Stimulated activated CD8-positive, alpha-beta memory T cell treated with anti-CD3 and anti-CD28 coated beads, Interleukin-7, amount 100 ng/mL, for 48 hours (primary cell): ENCODE data around the gene TEX19.

ENCODE experiments used
- DNase-seq, 2 donors: peaks; one replicate each; pipeline ENCODE4 v3.0.0-alpha.2; 2020; ENCODE audit warnings: low read depth in 1 of 2; ENCODE audit errors: extremely low read depth in 1 of 2

TEX19 gene

DNA sequence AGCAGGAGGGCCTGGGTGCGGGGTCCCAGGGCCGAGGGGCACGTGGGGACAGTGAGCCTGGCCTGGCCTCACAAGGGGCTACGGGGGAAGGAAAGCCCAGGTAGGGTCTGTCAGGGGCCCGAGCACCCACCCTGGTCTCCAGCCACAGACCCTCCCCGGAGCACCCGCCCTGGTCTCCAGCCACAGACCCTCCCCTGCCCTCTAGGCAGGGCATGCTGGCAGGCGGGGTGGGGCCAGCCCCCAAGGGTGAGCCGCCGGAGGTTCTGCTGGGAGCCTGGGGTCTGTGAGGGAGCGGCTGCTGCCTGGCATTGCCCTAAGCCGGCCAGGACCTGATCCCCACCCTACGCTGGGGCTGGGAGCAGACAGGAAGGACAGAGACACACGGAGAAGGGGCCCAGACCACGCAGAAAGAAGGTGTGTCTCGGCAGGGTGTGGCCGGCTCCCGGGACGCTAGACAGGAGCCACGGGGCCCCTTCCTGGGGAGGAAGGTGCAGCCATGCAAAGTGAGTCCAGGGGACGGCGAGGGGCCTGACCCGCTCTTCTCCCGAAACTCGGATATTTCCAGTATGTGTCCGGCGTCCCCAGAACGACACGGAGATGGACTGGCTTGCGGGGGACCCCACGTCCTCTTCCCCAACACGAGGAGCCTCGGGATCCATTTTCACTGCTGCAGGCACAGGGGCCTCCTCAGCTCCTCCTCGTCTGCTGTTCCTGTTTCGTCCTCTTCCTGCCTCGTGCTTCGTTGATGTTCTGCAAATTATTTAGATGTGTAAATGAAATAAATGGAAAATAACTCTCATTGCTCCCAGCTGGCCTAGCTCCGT lies 28.0 kb downstream of the TEX19 start:
- no peak for DNase-seq

DNA sequence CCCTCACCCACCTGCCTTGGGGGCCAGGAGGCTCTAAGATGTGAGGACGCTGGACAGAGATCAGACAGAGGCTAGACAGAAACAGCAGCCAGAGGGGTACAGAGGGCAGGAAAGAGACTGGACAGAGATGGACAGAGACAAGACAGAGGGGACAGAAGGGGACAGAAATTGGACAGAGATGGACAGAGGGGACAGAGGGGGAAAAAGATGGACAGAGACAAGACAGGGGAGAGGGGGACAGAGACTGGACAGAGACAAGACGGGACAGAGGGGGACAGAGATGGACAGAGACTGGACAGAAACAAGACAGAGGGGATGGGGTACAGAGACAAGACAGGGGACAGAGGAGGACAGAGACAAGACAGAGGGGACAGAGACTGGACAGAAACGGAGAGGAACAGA lies 28.7 kb downstream of the TEX19 start:
- DNase-seq, result no peak

DNA sequence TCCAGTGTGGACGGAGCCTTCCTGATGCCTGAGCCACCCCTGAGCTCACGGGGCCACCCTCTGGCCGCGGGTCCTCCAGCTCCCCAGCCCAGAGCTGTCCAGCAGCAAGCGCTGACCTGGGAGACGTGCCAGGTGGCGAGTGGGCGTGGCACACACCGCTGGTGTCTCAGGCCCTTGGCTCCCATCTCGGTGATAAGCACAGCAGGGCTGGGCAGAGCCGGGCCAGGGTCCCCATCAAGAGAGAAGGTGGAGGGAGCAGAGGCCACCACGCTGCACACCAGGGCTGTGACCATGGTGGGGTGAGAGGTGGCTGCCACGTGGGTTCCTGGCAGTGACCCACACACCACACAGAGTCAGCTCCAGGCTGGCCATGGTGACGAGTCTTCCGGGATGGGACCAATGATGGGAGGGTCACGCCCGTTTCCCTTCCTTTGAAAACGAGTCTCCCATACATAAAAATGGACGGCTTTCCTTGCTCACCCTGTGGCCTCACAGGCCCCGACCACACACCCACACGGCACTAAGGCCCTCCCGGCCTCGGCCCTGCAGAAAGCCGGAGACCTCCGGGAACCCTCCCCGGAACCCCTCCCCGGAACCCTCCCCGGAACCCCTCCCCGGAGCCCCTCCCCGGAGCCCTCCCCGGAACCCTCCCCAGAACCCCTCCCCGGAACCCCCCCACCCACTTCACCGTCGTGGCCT lies 29.3 kb downstream of the TEX19 start:
- no peak for DNase-seq

DNA sequence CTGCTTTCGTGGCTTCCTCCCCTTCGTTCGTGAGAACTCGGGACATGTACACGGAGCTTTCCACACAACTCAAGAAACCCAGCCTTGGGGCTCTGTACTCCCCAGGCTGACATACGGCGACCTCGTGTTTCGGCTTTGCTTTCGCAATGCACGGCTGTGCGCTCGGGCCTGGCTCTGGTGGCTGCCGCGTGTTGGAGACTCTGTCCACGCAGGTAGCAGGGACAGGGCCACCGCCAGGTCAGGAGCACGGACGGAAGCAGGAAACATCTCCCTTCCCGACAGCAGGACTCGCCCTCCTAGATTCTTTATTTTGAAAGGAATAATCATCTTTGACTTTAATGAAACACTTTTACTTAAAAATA lies 29.9 kb downstream of the TEX19 start:
- no peak for DNase-seq

DNA sequence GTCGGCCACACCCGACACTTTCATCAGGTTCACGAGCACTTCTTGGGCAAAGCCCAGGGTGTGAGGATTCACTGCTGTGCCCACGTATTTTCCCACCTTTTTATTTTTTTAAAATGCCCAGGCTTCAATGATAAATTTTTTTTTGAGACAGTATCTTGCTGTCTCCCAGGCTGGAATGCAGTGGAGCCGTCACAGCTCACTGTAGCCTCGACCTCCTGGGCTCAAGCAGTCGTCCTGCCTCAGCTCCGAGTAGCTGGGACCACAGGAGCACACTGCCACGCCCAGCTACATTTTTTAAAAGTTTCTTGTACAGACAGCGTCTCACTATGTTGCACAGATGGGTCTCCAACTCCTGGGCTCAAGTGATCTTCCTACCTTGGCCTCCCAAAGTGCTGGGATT lies 30.3 kb downstream of the TEX19 start:
- DNase-seq, result no peak

DNA sequence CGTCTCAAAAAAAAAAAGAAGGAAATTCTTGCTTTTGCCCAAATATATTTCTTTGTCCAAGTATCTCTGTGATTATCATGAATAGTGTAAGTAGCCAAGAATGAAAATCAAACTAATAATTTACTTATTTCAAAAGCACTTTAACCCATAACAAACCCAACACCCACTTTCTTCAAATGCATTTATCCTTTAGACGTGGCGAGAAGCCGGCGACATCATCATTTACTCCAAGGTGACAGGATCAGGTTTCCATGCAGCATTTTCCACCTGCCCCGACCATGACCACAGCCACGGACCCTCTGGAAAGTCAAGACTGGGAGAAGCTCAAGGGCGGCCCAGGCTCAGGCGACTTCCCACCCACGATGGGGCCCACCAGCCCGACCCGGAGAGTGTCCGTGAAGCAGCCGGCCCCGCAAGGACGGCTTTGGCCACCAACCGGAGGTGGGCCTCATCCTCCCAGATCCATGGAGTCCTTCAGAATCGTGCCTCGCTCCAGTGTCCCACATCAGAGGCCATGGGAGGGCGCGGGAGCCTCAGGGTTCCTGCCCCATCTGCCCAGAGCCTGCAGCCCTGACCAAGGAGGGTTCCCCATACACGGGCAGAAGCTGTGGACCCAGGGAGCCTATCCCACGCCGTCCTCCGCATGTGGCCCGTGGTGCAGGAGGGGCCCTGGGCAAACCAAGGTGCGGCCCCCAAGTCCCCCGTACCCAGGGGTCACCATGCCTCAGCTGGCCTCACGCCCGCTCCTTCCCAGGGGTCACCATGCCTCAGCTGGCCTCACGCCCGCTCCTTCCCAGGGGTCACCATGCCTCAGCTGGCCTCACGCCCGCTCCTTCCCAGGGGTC lies 31.2 kb downstream of the TEX19 start:
- no peak for DNase-seq

- DNase-seq, result no peak
Observed at GRCh38 chr17:82390860-82391435, 31.9 kb downstream of the TEX19 start.

DNA sequence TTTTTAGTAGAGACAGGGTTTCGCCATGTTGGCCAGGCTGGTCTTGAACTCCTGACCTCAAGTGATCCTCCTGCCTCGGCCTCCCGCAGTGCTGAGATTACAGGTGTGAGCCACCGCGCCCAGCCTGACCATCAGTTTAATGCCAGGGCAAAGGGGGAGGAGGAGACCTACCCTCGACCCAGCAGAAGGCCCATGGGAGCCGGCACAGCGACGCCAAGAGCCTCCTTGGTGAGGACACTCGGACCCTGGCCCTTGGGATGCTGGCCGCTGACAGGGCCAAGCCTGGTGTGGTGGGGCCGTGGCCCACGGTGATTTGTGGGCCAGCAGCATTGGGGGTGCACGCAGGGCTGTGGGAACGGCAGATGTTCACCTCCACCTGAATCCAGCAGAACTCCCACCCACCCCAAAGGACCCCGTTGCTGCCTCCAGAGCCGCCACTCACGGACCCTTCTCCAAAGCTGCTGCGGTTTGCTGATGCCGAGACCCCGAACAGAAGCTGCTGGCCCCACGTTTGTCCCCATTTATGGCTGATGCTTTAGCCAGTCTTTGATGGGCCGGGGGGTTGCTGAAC lies 32.5 kb downstream of the TEX19 start:
- no peak for DNase-seq

DNA sequence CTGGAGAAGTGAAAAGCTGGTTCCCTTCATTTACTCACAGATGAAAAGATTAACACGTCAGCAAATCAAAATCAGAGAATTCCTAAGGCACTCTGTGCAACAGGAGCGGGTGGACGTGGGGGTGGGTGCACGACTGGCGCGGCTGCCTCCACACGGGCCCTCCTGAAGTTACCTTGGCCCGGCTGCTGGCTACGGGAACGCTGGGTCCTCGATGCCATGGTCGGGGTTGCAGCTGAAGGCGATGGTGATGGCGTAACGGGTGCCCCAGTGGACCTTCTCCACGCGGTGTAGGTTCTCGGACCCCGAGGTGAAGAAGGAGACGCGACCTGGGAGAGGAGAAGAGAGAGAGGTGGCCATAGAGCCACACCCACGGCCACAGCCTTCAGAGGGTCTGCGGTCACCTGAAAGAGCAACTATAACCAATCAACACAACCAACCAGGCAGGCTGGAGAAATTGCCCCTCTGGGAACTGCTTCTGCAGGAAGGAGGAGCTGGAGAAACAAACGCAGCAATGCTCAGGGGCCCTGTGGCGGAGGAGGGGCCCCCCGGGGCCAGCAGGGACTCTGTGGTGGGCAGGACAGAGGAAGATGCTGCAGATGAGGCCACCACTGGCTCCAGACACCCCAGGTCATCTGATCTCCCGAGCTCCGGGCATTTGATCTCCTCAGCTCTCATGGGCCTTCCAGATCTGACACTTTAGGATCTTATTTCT lies 33.3 kb downstream of the TEX19 start:
- no peak for DNase-seq

DNA sequence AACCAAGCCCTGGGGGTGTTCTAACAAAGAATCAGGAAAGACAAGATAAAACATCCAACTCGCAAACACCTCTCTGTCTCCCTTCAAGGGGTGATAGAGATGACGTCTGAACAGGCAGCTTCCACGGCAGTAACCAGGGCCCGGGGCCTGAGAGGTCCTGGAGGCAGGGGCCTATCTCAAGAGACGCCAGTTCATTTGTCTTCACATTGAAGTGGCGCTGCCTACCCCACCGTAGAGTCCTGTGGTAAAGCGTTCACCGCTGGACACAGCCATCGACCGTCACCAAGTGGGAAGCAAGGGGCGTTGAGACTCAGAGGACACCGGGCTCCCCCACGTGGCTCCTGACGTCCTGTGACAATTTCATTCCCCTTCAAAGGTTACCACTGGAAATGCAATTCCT lies 33.9 kb downstream of the TEX19 start:
- no peak for DNase-seq

GRCh38 chr17:82394278-82394677 lies 35.2 kb downstream of the TEX19 start:
- DNase-seq, result no peak

DNA sequence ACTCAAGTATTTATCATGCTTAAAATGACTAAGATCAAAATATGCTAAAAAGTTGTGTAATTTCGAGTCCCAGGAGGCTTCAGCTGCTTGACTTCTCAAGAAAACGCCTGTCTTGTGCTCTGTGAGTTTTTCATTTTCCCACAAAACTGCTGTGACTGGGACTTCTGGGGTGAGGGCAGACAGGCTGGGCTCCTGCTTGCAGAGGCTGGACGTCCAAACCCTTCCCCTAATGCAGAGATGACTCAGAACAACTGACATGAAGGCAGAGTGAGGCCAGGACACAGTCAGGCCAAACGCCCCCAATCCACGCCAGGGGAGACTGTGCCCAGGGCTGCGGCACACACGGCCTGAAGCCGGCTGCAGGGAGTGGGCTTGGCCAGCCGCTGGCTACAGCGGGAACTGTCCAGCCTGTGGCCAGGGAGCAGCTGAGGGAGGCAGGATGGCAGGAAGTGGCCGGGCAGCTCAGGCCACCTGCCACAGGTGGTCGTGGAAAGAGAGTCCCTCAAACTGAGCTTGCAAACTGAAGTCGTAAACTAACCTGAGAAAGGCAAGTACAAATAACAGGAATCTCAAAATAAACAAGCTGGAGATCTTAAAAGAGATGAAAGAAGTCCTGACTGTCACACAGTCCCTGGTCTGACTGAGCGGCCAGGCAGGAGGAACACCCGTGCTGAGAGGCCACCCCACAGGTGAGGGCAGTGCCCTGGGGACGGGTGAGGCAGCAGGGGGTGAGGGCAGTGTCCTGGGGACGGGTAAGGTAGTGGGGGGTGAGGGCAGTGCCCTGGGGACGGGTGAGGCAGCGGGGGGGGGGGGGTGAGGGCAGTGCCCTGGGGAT lies 37.8 kb downstream of the TEX19 start:
- DNase-seq, result no peak

GRCh38 chr17:82397449-82398335 lies 38.6 kb downstream of the TEX19 start:
- DNase-seq, result no peak

GRCh38 chr17:82399041-82399441 lies 40.0 kb downstream of the TEX19 start:
- DNase-seq, result no peak

DNA sequence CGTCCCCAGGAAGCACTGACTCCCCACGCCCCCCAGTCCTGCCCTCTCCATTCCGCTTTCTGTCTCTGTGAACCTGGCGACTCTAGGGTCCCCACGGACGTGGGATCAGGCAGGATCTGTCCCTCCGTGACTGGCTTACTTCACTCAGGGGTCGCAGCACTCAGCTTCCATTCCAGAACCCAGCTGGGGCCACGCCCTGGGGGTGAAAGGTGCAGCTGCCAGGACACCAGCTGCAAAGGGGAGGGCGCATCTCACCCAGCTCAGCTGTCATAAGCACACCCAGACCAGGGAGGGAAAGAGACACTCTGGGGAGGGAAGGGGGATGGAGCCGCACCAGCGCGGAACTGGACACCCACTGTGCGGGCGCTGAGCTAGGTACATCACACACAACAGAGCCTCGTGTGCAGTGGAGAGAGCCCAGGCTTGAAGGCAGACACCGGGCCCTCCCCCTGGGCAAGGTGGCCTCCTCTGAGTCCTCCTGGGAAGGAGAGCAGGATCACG lies 40.6 kb downstream of the TEX19 start:
- DNase-seq, result no peak

- no peak for DNase-seq
Observed at GRCh38 chr17:82400206-82400605, 41.2 kb downstream of the TEX19 start.

- DNase-seq, result peak; percentile 20 to 38
Observed at GRCh38 chr17:82400830-82401229, 41.8 kb downstream of the TEX19 start.

DNA sequence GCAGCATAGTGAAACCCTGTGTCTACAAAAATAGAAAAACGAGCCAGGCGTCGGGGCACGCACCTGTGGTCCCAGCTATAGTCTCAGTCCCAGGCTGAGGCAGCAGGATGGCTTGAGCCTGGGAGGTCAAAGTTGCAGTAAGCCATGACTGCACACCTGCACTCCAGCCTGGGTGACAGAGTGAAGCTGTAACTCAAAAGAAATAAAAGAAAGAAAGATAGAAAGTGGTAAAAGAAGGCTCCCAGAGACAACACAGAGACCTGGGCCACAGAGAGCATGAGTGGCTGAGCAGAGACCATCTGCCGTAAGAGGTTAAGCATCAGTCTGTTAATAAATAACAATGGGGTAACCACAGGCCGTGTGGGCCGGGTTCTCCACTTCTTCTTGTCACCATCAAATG lies 43.8 kb downstream of the TEX19 start:
- no peak for DNase-seq
